ENCODE results near the gene SOD2. TPM values are rescaled to one million over a fixed set of nuclear protein-coding genes. Genes with fewer than 3 reads are reported as not detected.

The SOD2 gene
- total and polyA plus RNA-seq, 2 donors (not counting 1 experiment from before 2014, with no cell fraction given) = 96.1 to 1,311 TPM

DNA sequence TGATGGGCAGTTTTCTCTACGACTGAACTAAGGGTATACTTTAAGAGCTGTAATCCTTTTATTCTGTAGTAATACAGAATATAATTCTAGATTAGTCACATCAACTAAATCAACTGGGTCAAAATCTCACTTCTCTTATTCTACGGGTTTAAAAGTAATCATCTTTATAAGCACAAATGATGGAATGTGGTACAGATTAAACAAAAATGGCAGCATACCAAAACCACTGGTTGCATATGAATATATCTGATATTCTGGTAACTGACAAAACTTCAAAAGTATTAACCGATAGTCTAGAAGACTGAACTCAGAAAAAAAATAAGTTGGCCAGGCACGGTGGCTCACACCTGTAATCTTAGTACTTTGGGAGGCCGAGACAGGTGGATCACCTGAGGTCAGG, 7.0 kb downstream of the SOD2 start:
- Histone ChIP-seq H3K4me3 (replicated peaks in 1 of 4; ENCODE audit: control extremely low read depth in 1 of 4, insufficient read depth in 1 of 4, low read depth in 3 of 4, low read length in 4 of 4) (no peak overlapping the region), H3K27ac (ENCODE audit: insufficient read depth, low read length) (no peak overlapping the region), H3K4me2 (ENCODE audit: extremely low read depth, insufficient read depth, low read length) (no peak overlapping the region), H3K36me3 (ENCODE audit: control insufficient read depth, insufficient read depth, low read length) (peaks cover 5% of the 10 kb centered on the region), H4K20me1 (ENCODE audit: control insufficient read depth, extremely low read depth, insufficient read depth, low read length) (no peaks in the 10 kb centered on the region), H2AFZ (ENCODE audit: low read length) (no peak overlapping the region), H3K4me1 (ENCODE audit: control insufficient read depth, extremely low read depth, insufficient read depth, low read length) (no peaks in the 10 kb centered on the region), H3K9ac (ENCODE audit: insufficient read depth, low read length) (no peak overlapping the region), H3K9me3 (ENCODE audit: control insufficient read depth, insufficient read depth, low read depth, low read length) (no peaks in the 10 kb centered on the region), H3K27me3 (ENCODE audit: control insufficient read depth, insufficient read depth, low read length) (no peaks in the 10 kb centered on the region), H3K79me2 (ENCODE audit: control insufficient read depth, insufficient read depth, low read length) (peaks cover 8% of the 10 kb centered on the region)
- DNase-seq (ENCODE audit: low read depth in 2 of 2) = no peak
- no peak for TF ChIP-seq CTCF (conservative IDR thresholded peaks at IDR 0.05 in 1 of 2, IDR thresholded peaks at IDR 0.05 in 1 of 2; ENCODE audit: low read depth in 1 of 2, low read length in 2 of 2)
- TF ChIP-seq EZH2 (IDR thresholded peaks at IDR 0.05; ENCODE audit: low read length, missing control alignments) = no peak

- no peak overlapping the region for H2AFZ ChIP-seq (ENCODE audit: low read length)
- no peak overlapping the region for H3K9ac ChIP-seq (ENCODE audit: insufficient read depth, low read length)
- TF ChIP-seq EZH2 (IDR thresholded peaks at IDR 0.05; ENCODE audit: low read length, missing control alignments) (no peak), CTCF (conservative IDR thresholded peaks at IDR 0.05 in 1 of 2, IDR thresholded peaks at IDR 0.05 in 1 of 2; ENCODE audit: low read depth in 1 of 2, low read length in 2 of 2) (no peak)
- H4K20me1 ChIP-seq (ENCODE audit: control insufficient read depth, extremely low read depth, insufficient read depth, low read length) = no peaks in the 10 kb centered on the region
- no peaks in the 10 kb centered on the region for H3K27me3 ChIP-seq (ENCODE audit: control insufficient read depth, insufficient read depth, low read length)
- no peaks in the 10 kb centered on the region for H3K9me3 ChIP-seq (ENCODE audit: control insufficient read depth, insufficient read depth, low read depth, low read length)
- peaks cover 5% of the 10 kb centered on the region for H3K36me3 ChIP-seq (ENCODE audit: control insufficient read depth, insufficient read depth, low read length)
- H3K27ac ChIP-seq (ENCODE audit: insufficient read depth, low read length) = no peak overlapping the region
- peaks cover 4% of the 10 kb centered on the region for H3K4me1 ChIP-seq (ENCODE audit: control insufficient read depth, extremely low read depth, insufficient read depth, low read length)
- H3K79me2 ChIP-seq (ENCODE audit: control insufficient read depth, insufficient read depth, low read length) = peaks cover 5% of the 10 kb centered on the region
- no peak for DNase-seq (ENCODE audit: low read depth in 2 of 2)
- H3K4me2 ChIP-seq (ENCODE audit: extremely low read depth, insufficient read depth, low read length) = no peak overlapping the region
- H3K4me3 ChIP-seq (replicated peaks in 1 of 4; ENCODE audit: control extremely low read depth in 1 of 4, insufficient read depth in 1 of 4, low read depth in 3 of 4, low read length in 4 of 4) = no peak overlapping the region
These were observed 9.1 kb downstream of the SOD2 start for GRCh38 chr6:159684013-159684304.

GRCh38 chr6:159682810-159683209, 10.2 kb downstream of the SOD2 start:
- Histone ChIP-seq H3K27ac (ENCODE audit: insufficient read depth, low read length) (no peak overlapping the region), H3K4me1 (ENCODE audit: control insufficient read depth, extremely low read depth, insufficient read depth, low read length) (peaks cover 4% of the 10 kb centered on the region), H3K4me3 (replicated peaks in 1 of 4; ENCODE audit: control extremely low read depth in 1 of 4, insufficient read depth in 1 of 4, low read depth in 3 of 4, low read length in 4 of 4) (no peak overlapping the region), H4K20me1 (ENCODE audit: control insufficient read depth, extremely low read depth, insufficient read depth, low read length) (no peaks in the 10 kb centered on the region), H3K9ac (ENCODE audit: insufficient read depth, low read length) (no peak overlapping the region), H2AFZ (ENCODE audit: low read length) (no peak overlapping the region), H3K27me3 (ENCODE audit: control insufficient read depth, insufficient read depth, low read length) (no peaks in the 10 kb centered on the region), H3K79me2 (ENCODE audit: control insufficient read depth, insufficient read depth, low read length) (no peaks in the 10 kb centered on the region), H3K9me3 (ENCODE audit: control insufficient read depth, insufficient read depth, low read depth, low read length) (no peaks in the 10 kb centered on the region), H3K4me2 (ENCODE audit: extremely low read depth, insufficient read depth, low read length) (no peak overlapping the region), H3K36me3 (ENCODE audit: control insufficient read depth, insufficient read depth, low read length) (peaks cover 5% of the 10 kb centered on the region)
- no peak for DNase-seq (ENCODE audit: low read depth in 2 of 2)
- TF ChIP-seq CTCF (conservative IDR thresholded peaks at IDR 0.05 in 1 of 2, IDR thresholded peaks at IDR 0.05 in 1 of 2; ENCODE audit: low read depth in 1 of 2, low read length in 2 of 2) = no peak
- TF ChIP-seq EZH2 (IDR thresholded peaks at IDR 0.05; ENCODE audit: low read length, missing control alignments) = no peak
